ENCODE results near the gene CCDC126. TPM values are rescaled to one million over a fixed set of nuclear protein-coding genes. Genes with fewer than 3 reads are reported as not detected.
"Not testable (repeated sequence)": the region's sequence is repeated elsewhere in the genome, so short reads cannot be mapped to it uniquely, and the experiment has no call there.

CCDC126 gene
- polyA plus RNA-seq, 3 donors, result 3.5 to 20.1 (median 17.4) TPM

- 100% methylated on average over 8 of the region's 10 CpGs for WGBS (ENCODE audit: insufficient coverage)
- H3K4me1 ChIP-seq (ENCODE audit: control insufficient read depth in 1 of 2, insufficient read depth in 2 of 2, low read length in 2 of 2); H3K4me1 Mint-ChIP-seq; DNase-seq; H2AFZ ChIP-seq (ENCODE audit: insufficient read depth, low read depth, low read length, poor library complexity, severe bottlenecking); H3K4me3 Mint-ChIP-seq; H3K36me3 Mint-ChIP-seq; H3K9me3 Mint-ChIP-seq; H3K4me2 ChIP-seq (replicated peaks; ENCODE audit: extremely low read depth, low read length, poor library complexity, severe bottlenecking); H4K20me1 ChIP-seq (ENCODE audit: insufficient read depth, low read length); H3K79me2 ChIP-seq (ENCODE audit: insufficient read depth, low read length); H3K36me3 ChIP-seq (replicated peaks in 1 of 2; ENCODE audit: control insufficient read depth in 1 of 2, insufficient read depth in 2 of 2, low read length in 2 of 2); H3K27me3 ChIP-seq (ENCODE audit: control insufficient read depth in 2 of 2, insufficient read depth in 2 of 2, low read length in 2 of 2); H3K27ac Mint-ChIP-seq; H3K27me3 Mint-ChIP-seq (ENCODE audit: low read depth in 3 of 3); H3K4me3 ChIP-seq (replicated peaks in 1 of 3; ENCODE audit: low read depth in 2 of 3, low read length in 3 of 3); intact Hi-C loops (cut with micrococcal nuclease); H3K9me3 ChIP-seq (replicated peaks in 1 of 2; ENCODE audit: control insufficient read depth in 1 of 2, insufficient read depth in 1 of 2, low read length in 2 of 2); H3K27ac ChIP-seq (ENCODE audit: low read depth in 1 of 2, low read length in 2 of 2); H3K9ac ChIP-seq (ENCODE audit: insufficient read depth, low read length, poor library complexity, severe bottlenecking): not testable (repeated sequence)
Observed at GRCh38 chr7:23585304-23585703, 11.9 kb upstream of the CCDC126 start.

DNA sequence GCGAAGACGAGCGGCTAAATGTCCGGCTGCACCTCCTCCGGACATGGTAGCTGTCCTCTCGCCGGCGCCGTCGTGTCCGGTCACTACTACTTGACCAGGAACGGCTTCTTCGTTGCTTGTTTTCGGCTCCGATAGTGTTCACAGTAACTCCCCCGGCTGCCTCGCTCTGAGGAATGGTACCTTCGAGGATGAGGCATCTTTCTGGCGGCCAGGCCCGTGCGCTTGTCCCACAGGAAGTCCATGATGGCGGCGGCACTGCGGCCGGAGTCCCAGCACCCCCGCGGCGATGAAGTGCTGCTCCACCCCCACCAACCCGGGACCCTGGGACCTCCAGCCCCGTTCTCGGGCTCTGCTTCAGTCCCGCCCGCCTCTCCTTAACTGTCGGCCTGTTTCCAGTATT lies 11.0 kb upstream of the CCDC126 start:
- no peak overlapping the region for H3K27ac Mint-ChIP-seq
- H3K9me3 ChIP-seq (replicated peaks in 1 of 2; ENCODE audit: control insufficient read depth in 1 of 2, insufficient read depth in 1 of 2, low read length in 2 of 2), result no peaks in the 10 kb centered on the region
- H4K20me1 ChIP-seq (ENCODE audit: insufficient read depth, low read length), result no peaks in the 10 kb centered on the region
- H3K27me3 Mint-ChIP-seq (ENCODE audit: low read depth in 3 of 3), result peaks cover 0 to 5% (median 1%) of the 10 kb centered on the region in 3 donors
- no peaks in the 10 kb centered on the region for H3K27me3 ChIP-seq (ENCODE audit: control insufficient read depth in 2 of 2, insufficient read depth in 2 of 2, low read length in 2 of 2)
- no peak overlapping the region for H3K4me3 ChIP-seq (replicated peaks in 1 of 3; ENCODE audit: low read depth in 2 of 3, low read length in 3 of 3)
- no peaks in the 10 kb centered on the region for H3K4me1 ChIP-seq (ENCODE audit: control insufficient read depth in 1 of 2, insufficient read depth in 2 of 2, low read length in 2 of 2)
- no peak overlapping the region for H3K4me3 Mint-ChIP-seq
- H3K9ac ChIP-seq (ENCODE audit: insufficient read depth, low read length, poor library complexity, severe bottlenecking), result no peak overlapping the region
- H3K36me3 Mint-ChIP-seq, result no peaks in the 10 kb centered on the region
- H3K79me2 ChIP-seq (ENCODE audit: insufficient read depth, low read length), result no peaks in the 10 kb centered on the region
- intact Hi-C loops (cut with micrococcal nuclease), result no loop called here
- no peak overlapping the region for H3K27ac ChIP-seq (ENCODE audit: low read depth in 1 of 2, low read length in 2 of 2)
- WGBS (ENCODE audit: insufficient coverage), result 94% methylated on average over 27 of the region's 34 CpGs
- H3K4me2 ChIP-seq (replicated peaks; ENCODE audit: extremely low read depth, low read length, poor library complexity, severe bottlenecking), result no peak overlapping the region
- DNase-seq, result no peak
- H3K9me3 Mint-ChIP-seq, result peaks cover 0 to 6% (median 0%) of the 10 kb centered on the region in 7 donors
- no peak for TF ChIP-seq CTCF (IDR thresholded peaks at IDR 0.05)
- H3K4me1 Mint-ChIP-seq, result no peaks in the 10 kb centered on the region
- no peak overlapping the region for H2AFZ ChIP-seq (ENCODE audit: insufficient read depth, low read depth, low read length, poor library complexity, severe bottlenecking)
- H3K36me3 ChIP-seq (replicated peaks in 1 of 2; ENCODE audit: control insufficient read depth in 1 of 2, insufficient read depth in 2 of 2, low read length in 2 of 2), result no peaks in the 10 kb centered on the region
